ENCODE measurements around the gene CEBPB.
A peak's percentile ranks its signal among the peaks of the same experiment; 100 is the strongest.
"Not testable (repeated sequence)": the region's sequence is repeated elsewhere in the genome, so short reads cannot be mapped to it uniquely, and the experiment has no call there.

Gene CEBPB

GRCh38 chr20:50153500-50154377 lies 36.9 kb upstream of the CEBPB start, which contains the start of gene PEDS1:
PEDS1 (minus strand) TSS chr20:50153723; CDS start chr20:50153637, 86 bp downstream.
- peak; percentile 97 for ATAC-seq
- Mint-ChIP-seq H3K9me3 (no peaks in the 10 kb centered on the region), H3K27ac (peak within 1 kb of the TSS; percentile 92 to 96), H3K27me3 (no peaks in the 10 kb centered on the region), H3K4me3 (peak within 1 kb of the TSS; percentile 89 to 93), H3K4me1 (peaks cover 53% of the 10 kb centered on the region)
- DNase-seq, result peak; percentile 83 to 84

GRCh38 chr20:50161494-50161893 lies 29.1 kb upstream of the CEBPB start:
- not testable (repeated sequence) for H3K9me3 Mint-ChIP-seq, H3K27me3 Mint-ChIP-seq, ATAC-seq, DNase-seq, H3K4me3 Mint-ChIP-seq, H3K27ac Mint-ChIP-seq
- H3K4me1 Mint-ChIP-seq, result peaks cover 12% of the 10 kb centered on the region

- H3K27ac Mint-ChIP-seq, result no peak overlapping the region
- no peaks in the 10 kb centered on the region for H3K9me3 Mint-ChIP-seq
- no peak overlapping the region for H3K4me3 Mint-ChIP-seq
- H3K27me3 Mint-ChIP-seq, result no peaks in the 10 kb centered on the region
- H3K4me1 Mint-ChIP-seq, result peaks cover 12% of the 10 kb centered on the region
- ATAC-seq (no peak), DNase-seq (no peak)
Observed at GRCh38 chr20:50163570-50164317, 26.9 kb upstream of the CEBPB start.

DNA sequence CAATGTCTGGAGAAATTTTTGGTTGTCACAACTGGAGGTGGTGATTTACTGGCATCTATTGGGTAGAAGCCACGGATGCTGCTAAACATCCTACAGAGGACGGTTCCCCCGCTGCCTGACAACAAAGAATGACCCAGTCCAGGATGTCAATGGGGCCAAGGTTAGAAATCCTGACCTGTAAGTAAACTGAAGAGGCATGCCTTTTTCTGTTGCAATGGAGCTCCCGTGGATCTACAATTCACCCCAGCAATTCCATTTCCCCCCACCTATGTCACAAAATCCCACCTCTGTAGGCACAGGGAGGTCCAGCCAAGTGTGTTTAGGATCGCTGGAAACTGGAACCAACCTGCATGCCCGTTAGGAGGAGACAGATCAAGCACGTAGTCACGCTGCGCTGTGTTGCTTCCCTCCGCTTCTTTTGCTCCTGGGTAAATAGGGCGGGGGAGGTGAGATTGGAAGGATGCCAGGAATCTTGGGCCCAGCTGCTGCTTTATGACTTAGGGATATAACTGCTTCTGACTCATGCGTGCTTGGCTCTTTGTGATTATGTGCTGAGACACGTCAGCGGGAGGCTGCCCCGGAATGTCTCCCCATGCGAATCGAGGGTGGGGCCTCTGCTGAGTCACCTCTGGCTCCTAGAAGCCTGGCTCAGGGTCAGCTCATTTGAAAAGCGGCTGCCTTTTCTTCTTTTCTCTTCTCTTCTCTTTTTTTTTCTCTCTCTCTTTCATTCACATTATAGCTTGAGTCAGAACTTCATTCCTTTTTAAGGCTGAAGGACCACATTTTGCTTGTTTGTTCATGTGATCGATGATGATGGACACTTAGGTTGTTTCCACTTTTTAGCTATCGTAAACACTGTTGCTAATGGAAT lies 24.7 kb upstream of the CEBPB start:
- ATAC-seq, result peak; percentile 95
- Mint-ChIP-seq H3K27ac (peak overlapping the region; percentile 35 to 85), H3K4me3 (peak overlapping the region; percentile 71 to 79)

GRCh38 chr20:50169329-50169823 lies 21.3 kb upstream of the CEBPB start:
- Mint-ChIP-seq H3K27ac (no peak overlapping the region), H3K4me1 (peaks cover 23% of the 10 kb centered on the region), H3K9me3 (no peaks in the 10 kb centered on the region), H3K4me3 (no peak overlapping the region), H3K27me3 (peaks cover 30% of the 10 kb centered on the region)
- ATAC-seq (peak; percentile 51), DNase-seq (peak; percentile 72)

More for the DNA sequence above, 24.7 kb upstream of the CEBPB start:
- Mint-ChIP-seq H3K4me1 (peaks cover 12% of the 10 kb centered on the region), H3K9me3 (no peaks in the 10 kb centered on the region), H3K27me3 (peaks cover 7% of the 10 kb centered on the region)
- peak; percentile 54 to 71 for DNase-seq

DNA sequence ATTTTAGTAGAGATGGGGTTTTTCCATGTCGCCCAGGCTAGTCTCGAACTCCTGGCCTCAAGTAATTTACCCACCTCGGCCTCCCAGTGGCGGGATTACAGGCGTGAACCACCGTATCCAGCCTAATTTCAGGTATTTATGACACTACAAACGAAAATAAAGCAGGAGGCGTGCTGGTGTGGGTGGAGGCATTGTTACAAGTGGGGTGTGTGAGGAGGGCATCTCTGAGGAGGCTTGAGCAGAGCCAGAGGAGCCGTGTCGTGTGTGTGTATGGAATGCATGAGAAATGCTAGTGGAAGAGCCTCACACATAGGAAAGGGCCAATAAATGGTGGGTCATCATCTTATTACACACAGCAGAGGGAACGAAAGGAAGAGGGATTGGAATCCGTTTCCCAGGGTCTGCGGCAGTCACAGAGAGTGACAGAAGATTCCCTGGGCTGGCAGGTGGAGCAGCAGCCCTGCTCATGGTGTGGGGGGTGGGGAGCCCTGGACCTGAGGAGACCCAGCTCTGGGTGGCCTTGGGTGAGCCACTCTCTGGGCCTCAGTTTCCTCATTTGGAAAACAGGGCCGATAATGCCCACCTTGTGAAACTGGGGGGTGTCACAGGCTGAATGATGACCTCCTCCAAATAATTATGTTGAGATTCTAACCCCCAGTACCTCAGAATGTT lies 19.9 kb upstream of the CEBPB start:
- DNase-seq (no peak), ATAC-seq (no peak)
- Mint-ChIP-seq H3K4me1 (peaks cover 19% of the 10 kb centered on the region), H3K4me3 (no peak overlapping the region), H3K27ac (no peak overlapping the region), H3K27me3 (peaks cover 30% of the 10 kb centered on the region), H3K9me3 (no peaks in the 10 kb centered on the region)

GRCh38 chr20:50172347-50173013 lies 18.1 kb upstream of the CEBPB start:
- Mint-ChIP-seq H3K27ac (peak overlapping the region in 1 of 2 donors; percentile 2), H3K9me3 (no peaks in the 10 kb centered on the region), H3K4me1 (peaks cover 10% of the 10 kb centered on the region), H3K27me3 (peaks cover 30% of the 10 kb centered on the region), H3K4me3 (peak overlapping the region; percentile 58 to 65)
- ATAC-seq (peak; percentile 81), DNase-seq (no peak)

GRCh38 chr20:50174456-50174855 lies 16.2 kb upstream of the CEBPB start:
- no peak for ATAC-seq
- DNase-seq, result no peak
- peaks cover 30% of the 10 kb centered on the region for H3K27me3 Mint-ChIP-seq
- no peak overlapping the region for H3K27ac Mint-ChIP-seq
- peaks cover 10% of the 10 kb centered on the region for H3K4me1 Mint-ChIP-seq
- H3K4me3 Mint-ChIP-seq, result no peak overlapping the region
- no peaks in the 10 kb centered on the region for H3K9me3 Mint-ChIP-seq

- H3K27ac Mint-ChIP-seq, result no peak overlapping the region
- no peaks in the 10 kb centered on the region for H3K9me3 Mint-ChIP-seq
- H3K4me3 Mint-ChIP-seq, result no peak overlapping the region
Observed at GRCh38 chr20:50175938-50176933, 14.4 kb upstream of the CEBPB start.

GRCh38 chr20:50178672-50179071 lies 12.0 kb upstream of the CEBPB start:
- H3K4me3 Mint-ChIP-seq, H3K27ac Mint-ChIP-seq, H3K27me3 Mint-ChIP-seq, ATAC-seq, H3K4me1 Mint-ChIP-seq, H3K9me3 Mint-ChIP-seq, DNase-seq: not testable (repeated sequence)

More at GRCh38 chr20:50175938-50176933, 14.4 kb upstream of the CEBPB start:
- H3K4me1 Mint-ChIP-seq, result peaks cover 10% of the 10 kb centered on the region
- no peak for ATAC-seq
- peaks cover 20% of the 10 kb centered on the region for H3K27me3 Mint-ChIP-seq
- no peak for DNase-seq

- H3K4me3 Mint-ChIP-seq, result no peak overlapping the region
- peaks cover 8% of the 10 kb centered on the region for H3K4me1 Mint-ChIP-seq
- H3K27ac Mint-ChIP-seq, result no peak overlapping the region
- no peaks in the 10 kb centered on the region for H3K9me3 Mint-ChIP-seq
- ATAC-seq, result no peak
- H3K27me3 Mint-ChIP-seq, result peaks cover 30% of the 10 kb centered on the region
- no peak for DNase-seq
Observed at GRCh38 chr20:50181344-50181743, 9.3 kb upstream of the CEBPB start.

- no peak overlapping the region for H3K27ac Mint-ChIP-seq
- no peak for DNase-seq
- ATAC-seq, result no peak
- H3K27me3 Mint-ChIP-seq, result peaks cover 31% of the 10 kb centered on the region
- H3K9me3 Mint-ChIP-seq, result no peaks in the 10 kb centered on the region
- peaks cover 11% of the 10 kb centered on the region for H3K4me1 Mint-ChIP-seq
- H3K4me3 Mint-ChIP-seq, result no peak overlapping the region
Observed at GRCh38 chr20:50182346-50182745, 8.3 kb upstream of the CEBPB start.

DNA sequence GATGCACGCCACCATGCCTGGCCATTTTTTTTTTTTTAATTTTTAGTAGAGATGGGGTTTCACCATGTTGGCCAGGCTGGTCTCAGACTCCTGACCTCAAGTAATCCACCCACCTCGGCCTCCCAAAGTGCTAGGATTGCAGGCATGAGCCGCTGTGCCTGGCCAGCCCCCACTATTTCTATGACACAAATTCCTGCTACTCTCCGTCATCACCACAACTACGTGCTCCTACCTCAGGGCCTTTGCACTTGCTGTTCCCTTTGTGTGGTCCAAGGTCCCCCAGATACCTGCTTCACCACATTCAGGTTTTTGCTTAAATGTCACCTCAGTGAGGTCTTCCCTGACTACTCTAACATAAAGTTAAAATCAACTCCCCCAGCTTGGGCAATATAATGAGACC lies 5.2 kb upstream of the CEBPB start:
- no peak for ATAC-seq
- H3K9me3 Mint-ChIP-seq, result no peaks in the 10 kb centered on the region
- no peak overlapping the region for H3K27ac Mint-ChIP-seq
- peaks cover 19% of the 10 kb centered on the region for H3K4me1 Mint-ChIP-seq
- no peak for DNase-seq
- H3K27me3 Mint-ChIP-seq, result peaks cover 31% of the 10 kb centered on the region
- no peak overlapping the region for H3K4me3 Mint-ChIP-seq
